ENCODE results near the gene LZTS3. TPM values are rescaled to one million over a fixed set of nuclear protein-coding genes. Genes with fewer than 3 reads are reported as not detected.

The LZTS3 gene
- total RNA-seq, 1 experiment from 2014 or later, result 6.1 TPM

DNA sequence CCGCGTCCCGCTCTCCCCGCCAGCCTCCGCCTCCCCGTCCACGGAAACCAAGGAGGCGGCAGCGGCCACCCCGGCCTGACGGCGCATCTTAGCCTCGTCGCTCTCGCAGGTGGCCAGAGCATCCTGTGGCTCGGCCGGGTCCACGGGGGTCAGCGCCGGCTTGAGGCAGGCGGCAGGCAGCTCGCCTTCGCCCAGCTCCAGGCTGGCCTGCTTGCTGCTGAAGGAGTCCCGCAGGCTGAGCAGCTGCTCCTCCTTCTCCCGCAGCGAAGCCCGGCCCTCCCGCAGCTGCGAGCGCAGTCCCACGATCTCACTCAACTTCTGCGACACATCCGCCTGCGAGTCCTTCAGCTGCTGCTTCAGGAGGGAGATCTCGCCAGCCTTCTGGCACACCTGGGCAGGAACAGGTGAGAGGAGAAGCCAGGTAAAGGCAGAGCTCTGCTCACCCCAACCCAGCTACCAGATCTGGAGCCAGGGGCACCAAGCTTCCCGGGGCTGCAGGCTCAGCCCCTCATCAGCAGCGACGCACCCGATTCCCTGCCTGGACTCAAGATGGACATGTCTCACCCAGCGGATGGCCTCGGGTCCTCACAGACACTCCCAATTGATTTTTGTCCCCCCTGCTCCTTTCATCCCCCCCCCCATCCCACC, 8.5 kb downstream of the LZTS3 start:
- Histone ChIP-seq H3K4me1 (ENCODE audit: insufficient read depth, low read length, poor library complexity, severe bottlenecking) (peaks cover 10% of the 10 kb centered on the region), H3K4me3 (ENCODE audit: low read depth, low read length, poor library complexity, severe bottlenecking) (peak overlapping the region; percentile 35), H3K36me3 (ENCODE audit: insufficient read depth, low read length, poor library complexity, severe bottlenecking) (no peaks in the 10 kb centered on the region), H3K27me3 (replicated peaks; ENCODE audit: insufficient read depth, low read depth, low read length, poor library complexity) (no peaks in the 10 kb centered on the region), H3K27ac (ENCODE audit: low read depth, low read length, poor library complexity, severe bottlenecking) (no peak overlapping the region), H3K9me3 (ENCODE audit: low read depth, low read length, poor library complexity, severe bottlenecking) (no peaks in the 10 kb centered on the region)
- intact Hi-C loops (cut with micrococcal nuclease; ENCODE audit: unreplicated experiment), result no loop called here
- no peak for TF ChIP-seq EZH2 (IDR thresholded peaks at IDR 0.05; ENCODE audit: borderline replicate concordance, low read depth, low read length, poor library complexity, severe bottlenecking)
- TF ChIP-seq, protein P1, sequence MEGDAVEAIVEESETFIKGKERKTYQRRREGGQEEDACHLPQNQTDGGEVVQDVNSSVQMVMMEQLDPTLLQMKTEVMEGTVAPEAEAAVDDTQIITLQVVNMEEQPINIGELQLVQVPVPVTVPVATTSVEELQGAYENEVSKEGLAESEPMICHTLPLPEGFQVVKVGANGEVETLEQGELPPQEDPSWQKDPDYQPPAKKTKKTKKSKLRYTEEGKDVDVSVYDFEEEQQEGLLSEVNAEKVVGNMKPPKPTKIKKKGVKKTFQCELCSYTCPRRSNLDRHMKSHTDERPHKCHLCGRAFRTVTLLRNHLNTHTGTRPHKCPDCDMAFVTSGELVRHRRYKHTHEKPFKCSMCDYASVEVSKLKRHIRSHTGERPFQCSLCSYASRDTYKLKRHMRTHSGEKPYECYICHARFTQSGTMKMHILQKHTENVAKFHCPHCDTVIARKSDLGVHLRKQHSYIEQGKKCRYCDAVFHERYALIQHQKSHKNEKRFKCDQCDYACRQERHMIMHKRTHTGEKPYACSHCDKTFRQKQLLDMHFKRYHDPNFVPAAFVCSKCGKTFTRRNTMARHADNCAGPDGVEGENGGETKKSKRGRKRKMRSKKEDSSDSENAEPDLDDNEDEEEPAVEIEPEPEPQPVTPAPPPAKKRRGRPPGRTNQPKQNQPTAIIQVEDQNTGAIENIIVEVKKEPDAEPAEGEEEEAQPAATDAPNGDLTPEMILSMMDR (conservative IDR thresholded peaks at IDR 0.05; ENCODE audit: low read depth, low read length), result no peak
- no peak for DNase-seq (ENCODE audit: low spot score)
- no TSS peak for BruUV-seq (replicated peaks)
- CTCF ChIA-PET, result no interaction called here
- POLR2A ChIA-PET (ENCODE audit: low non-redundant PET), result interaction anchor here (0.8 kb wide), 1 partner anchor 99 kb away, joined by 5 read pairs; no protein-coding TSS in a partner anchor

DNA sequence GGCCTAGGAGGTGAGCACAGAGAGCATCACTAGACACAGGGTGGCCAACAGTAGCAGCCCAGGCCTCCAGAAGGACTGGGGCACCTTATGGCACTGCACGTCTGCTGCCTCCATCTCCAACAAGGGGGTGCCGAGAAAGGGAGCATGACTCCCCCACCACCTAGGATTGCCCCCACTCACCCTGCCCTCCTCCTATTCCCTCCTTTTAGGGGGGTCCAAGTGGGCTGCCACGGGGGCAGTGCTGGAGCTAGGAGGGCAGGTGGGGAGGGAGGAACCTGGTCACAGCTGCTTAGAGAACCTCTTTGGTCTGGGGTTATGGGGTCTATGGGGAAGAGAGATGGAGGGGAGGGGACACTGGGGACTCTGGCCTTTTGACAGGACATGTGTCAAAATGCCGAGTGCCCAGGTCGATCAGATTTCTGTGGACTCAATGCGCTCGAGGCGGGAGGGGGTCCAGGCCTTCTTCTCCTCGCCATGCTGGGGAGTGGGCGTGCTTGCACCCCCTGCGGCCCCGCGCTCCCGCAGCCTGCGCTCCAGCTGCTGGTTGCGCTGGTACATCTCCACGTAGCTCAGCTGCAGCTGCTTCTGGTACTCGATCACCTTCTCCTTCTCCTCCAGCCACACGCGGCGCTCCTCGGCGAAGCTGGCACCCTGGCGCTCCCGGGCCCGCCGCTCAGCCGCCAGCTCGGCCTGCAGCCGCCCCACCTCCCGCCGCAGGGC, 9.1 kb downstream of the LZTS3 start:
- CTCF ChIA-PET, result no interaction called here
- Histone ChIP-seq H3K27me3 (replicated peaks; ENCODE audit: insufficient read depth, low read depth, low read length, poor library complexity) (no peaks in the 10 kb centered on the region), H3K27ac (ENCODE audit: low read depth, low read length, poor library complexity, severe bottlenecking) (no peak overlapping the region), H3K9me3 (ENCODE audit: low read depth, low read length, poor library complexity, severe bottlenecking) (no peaks in the 10 kb centered on the region), H3K4me1 (ENCODE audit: insufficient read depth, low read length, poor library complexity, severe bottlenecking) (peaks cover 10% of the 10 kb centered on the region), H3K36me3 (ENCODE audit: insufficient read depth, low read length, poor library complexity, severe bottlenecking) (no peaks in the 10 kb centered on the region), H3K4me3 (ENCODE audit: low read depth, low read length, poor library complexity, severe bottlenecking) (peak overlapping the region; percentile 35)
- BruUV-seq (replicated peaks), result no TSS peak
- DNase-seq (ENCODE audit: low spot score), result no peak
- TF ChIP-seq EZH2 (IDR thresholded peaks at IDR 0.05; ENCODE audit: borderline replicate concordance, low read depth, low read length, poor library complexity, severe bottlenecking), result no peak
- POLR2A ChIA-PET (ENCODE audit: low non-redundant PET), result interaction anchor here (0.8 kb wide), 1 partner anchor 100 kb away, joined by 5 read pairs; no protein-coding TSS in a partner anchor
- intact Hi-C loops (cut with micrococcal nuclease; ENCODE audit: unreplicated experiment), result no loop called here

DNA sequence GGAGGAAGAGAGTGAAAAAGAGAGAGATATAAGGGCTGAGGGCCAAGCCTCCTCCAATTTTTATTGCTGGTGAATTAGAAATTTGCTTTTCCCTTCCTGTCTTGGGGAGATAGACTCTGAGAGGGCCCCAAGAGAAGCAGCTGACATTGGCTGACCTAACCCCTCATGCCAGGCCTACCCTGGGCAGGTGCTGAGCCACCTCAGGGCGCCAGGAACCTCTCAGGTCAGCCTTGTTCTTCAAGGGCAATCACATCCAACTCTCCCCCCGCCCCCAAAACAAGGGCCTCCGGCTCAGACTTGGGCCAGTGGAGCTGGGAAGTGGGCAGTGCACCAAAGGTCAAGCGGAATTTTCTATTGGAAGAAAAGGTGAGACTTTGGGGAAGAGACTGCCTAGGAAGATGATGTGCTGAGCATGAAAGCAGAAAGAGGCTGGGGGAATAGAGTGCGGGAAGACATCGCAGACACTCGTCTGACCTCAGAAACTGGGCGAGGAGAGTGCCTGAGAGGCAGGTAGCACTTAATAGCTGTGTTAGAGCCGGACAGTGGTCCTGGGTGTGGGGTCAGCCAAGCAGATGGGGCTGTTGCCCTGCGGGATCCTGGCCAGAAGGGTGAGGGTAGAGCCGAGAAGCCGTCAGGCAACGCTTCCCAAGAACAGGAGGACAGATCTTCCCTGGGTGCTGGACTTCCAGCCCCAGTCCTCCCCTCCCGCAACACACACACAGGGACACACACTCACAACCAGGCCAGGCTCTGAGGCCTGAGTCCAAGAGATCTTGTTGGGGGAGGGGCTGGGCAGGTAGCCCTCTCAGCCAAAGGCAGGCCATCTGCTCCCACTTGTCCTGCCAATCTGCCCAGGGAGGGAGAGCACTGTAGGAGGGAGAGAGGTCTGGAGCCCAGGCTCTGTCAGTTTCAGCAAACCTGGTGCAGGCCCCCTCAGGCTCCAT, 10.0 kb downstream of the LZTS3 start:
- Histone ChIP-seq H3K27me3 (replicated peaks; ENCODE audit: insufficient read depth, low read depth, low read length, poor library complexity) (no peaks in the 10 kb centered on the region), H3K27ac (ENCODE audit: low read depth, low read length, poor library complexity, severe bottlenecking) (no peak overlapping the region), H3K4me3 (ENCODE audit: low read depth, low read length, poor library complexity, severe bottlenecking) (no peak overlapping the region), H3K4me1 (ENCODE audit: insufficient read depth, low read length, poor library complexity, severe bottlenecking) (peaks cover 10% of the 10 kb centered on the region), H3K9me3 (ENCODE audit: low read depth, low read length, poor library complexity, severe bottlenecking) (no peaks in the 10 kb centered on the region), H3K36me3 (ENCODE audit: insufficient read depth, low read length, poor library complexity, severe bottlenecking) (no peaks in the 10 kb centered on the region)
- intact Hi-C loops (cut with micrococcal nuclease; ENCODE audit: unreplicated experiment), result no loop called here
- ChIA-PET CTCF (no interaction called here), POLR2A (ENCODE audit: low non-redundant PET) (interaction anchor here (0.6 kb wide), 1 partner anchor 150 kb away, joined by 8 read pairs; no protein-coding TSS in a partner anchor)
- no peak for DNase-seq (ENCODE audit: low spot score)
- TF ChIP-seq, protein P1 (conservative IDR thresholded peaks at IDR 0.05; ENCODE audit: low read depth, low read length), result no peak
- TF ChIP-seq EZH2 (IDR thresholded peaks at IDR 0.05; ENCODE audit: borderline replicate concordance, low read depth, low read length, poor library complexity, severe bottlenecking), result no peak
- no TSS peak for BruUV-seq (replicated peaks)

Data from A673 (cell line).